HUES64 (cell line): ENCODE measurements around the gene GRB10.

Experiments used
- H3K27ac ChIP-seq: 2 replicates; pipeline ENCODE4 v1.7.0; 2013; ENCODE audit warnings: low read depth, low read length, inconsistent platforms
- H3K27me3 ChIP-seq: 2 replicates; pipeline ENCODE4 v1.6.1; 2013; ENCODE audit warnings: mild to moderate bottlenecking, low read length; ENCODE audit not compliant: insufficient read depth
- H3K36me3 ChIP-seq: 2 replicates; pipeline ENCODE4 v1.6.1; 2013; ENCODE audit warnings: mild to moderate bottlenecking, low read length; ENCODE audit not compliant: insufficient read depth
- H3K4me1 ChIP-seq: 2 replicates; pipeline ENCODE4 v1.6.1; 2013; ENCODE audit warnings: mild to moderate bottlenecking, low read length, moderate library complexity; ENCODE audit not compliant: insufficient read depth
- H3K4me3 ChIP-seq: 2 replicates; pipeline ENCODE4 v1.5.1; 2013; ENCODE audit warnings: mild to moderate bottlenecking, low read length, moderate library complexity
- H3K9ac ChIP-seq: 2 replicates; pipeline ENCODE4 v1.6.1; 2013; ENCODE audit warnings: mild to moderate bottlenecking, low read depth, low read length
- H3K9me3 ChIP-seq: 2 replicates; pipeline ENCODE4 v1.6.1; 2013; ENCODE audit warnings: low read depth, low read length; ENCODE audit not compliant: insufficient read depth
- WGBS: fragments of 150-250, 120-280 bp; methylation state at CpG from one replicate; pipeline ENCODE4 v1.1.7; 2013; ENCODE audit warnings: missing lambda C conversion rate; 5-methylcytosine and 5-hydroxymethylcytosine counted together

GRB10 gene

DNA sequence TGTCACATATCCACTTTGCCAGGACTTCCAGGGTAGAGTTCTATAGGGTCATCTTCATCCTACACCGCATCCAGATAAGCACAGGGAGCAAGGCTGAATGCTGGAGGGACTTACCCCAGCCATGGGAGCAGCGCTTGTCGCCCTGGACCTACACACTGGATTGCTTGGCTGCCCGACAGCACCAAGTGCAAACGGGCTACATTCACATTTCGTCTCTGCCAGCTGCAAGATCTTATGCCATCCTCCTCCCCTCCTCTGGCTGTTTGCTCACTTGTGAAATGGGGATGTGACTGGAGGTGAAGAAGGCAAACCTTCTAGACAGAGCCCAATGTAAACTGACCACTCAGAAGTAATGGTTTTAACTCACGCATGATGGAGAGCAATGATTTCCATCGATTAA lies 218.5 kb downstream of the GRB10 start:
- no peak overlapping the region for H3K9ac ChIP-seq
- 92% methylated on average over 8 of the region's 8 CpGs for WGBS
- no peak overlapping the region for H3K27ac ChIP-seq
- H3K36me3 ChIP-seq, result no peaks in the 10 kb centered on the region
- no peaks in the 10 kb centered on the region for H3K27me3 ChIP-seq
- no peaks in the 10 kb centered on the region for H3K4me1 ChIP-seq
- H3K9me3 ChIP-seq, result no peaks in the 10 kb centered on the region
- H3K4me3 ChIP-seq, result no peak overlapping the region

DNA sequence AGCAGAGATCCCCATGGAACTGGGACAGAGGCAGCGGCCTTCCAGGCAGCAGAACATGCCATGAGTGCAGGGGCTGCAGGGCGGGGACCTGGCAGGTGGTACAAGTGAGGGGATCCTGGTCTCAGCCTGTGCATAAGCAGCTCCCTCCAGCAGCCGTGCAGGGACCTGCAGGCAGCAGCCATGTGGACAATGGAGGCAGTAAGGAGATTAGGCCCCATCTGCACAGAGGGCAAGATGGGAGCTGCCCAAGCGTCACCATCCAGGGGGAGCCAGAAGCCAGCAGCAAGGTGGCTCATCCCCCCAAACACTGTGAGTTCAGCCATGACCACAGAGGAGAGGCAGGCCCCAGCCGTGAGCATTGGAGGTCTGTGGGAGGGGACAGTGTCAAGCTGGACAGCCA lies 220.6 kb downstream of the GRB10 start:
- Histone ChIP-seq H3K9me3 (no peaks in the 10 kb centered on the region), H3K4me3 (no peak overlapping the region), H3K9ac (no peak overlapping the region), H3K27me3 (no peaks in the 10 kb centered on the region), H3K4me1 (no peaks in the 10 kb centered on the region), H3K27ac (no peak overlapping the region), H3K36me3 (no peaks in the 10 kb centered on the region)
- WGBS, result 83% methylated on average over 5 of the region's 5 CpGs

DNA sequence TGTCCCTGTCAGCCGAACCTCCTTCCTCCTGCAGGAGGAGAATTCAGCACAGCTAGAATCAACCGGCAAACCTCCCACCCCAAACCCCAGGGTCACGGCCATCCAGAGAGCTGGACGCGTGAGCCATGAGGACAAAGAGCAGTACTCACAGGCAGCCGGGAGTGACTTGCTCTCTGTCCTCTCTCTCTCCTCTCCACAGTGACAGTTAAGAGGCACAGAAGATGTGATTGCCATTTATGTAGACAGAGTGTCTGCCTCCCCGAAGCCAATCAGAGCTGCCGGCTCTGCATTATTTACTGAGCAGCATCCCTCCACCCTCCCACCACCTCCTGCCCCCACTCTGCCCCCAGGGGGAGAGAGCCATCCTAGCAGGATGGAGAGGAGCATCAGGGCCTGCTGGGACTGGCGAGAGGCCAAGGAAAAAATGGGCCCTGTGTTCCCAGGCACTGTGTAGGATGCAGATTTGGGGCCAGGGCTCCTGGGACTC lies 221.8 kb downstream of the GRB10 start:
- no peaks in the 10 kb centered on the region for H3K36me3 ChIP-seq
- no peaks in the 10 kb centered on the region for H3K9me3 ChIP-seq
- H3K27ac ChIP-seq, result no peak overlapping the region
- no peaks in the 10 kb centered on the region for H3K4me1 ChIP-seq
- H3K9ac ChIP-seq, result no peak overlapping the region
- H3K27me3 ChIP-seq, result no peaks in the 10 kb centered on the region
- H3K4me3 ChIP-seq, result no peak overlapping the region
- 74% methylated on average over 9 of the region's 9 CpGs for WGBS

DNA sequence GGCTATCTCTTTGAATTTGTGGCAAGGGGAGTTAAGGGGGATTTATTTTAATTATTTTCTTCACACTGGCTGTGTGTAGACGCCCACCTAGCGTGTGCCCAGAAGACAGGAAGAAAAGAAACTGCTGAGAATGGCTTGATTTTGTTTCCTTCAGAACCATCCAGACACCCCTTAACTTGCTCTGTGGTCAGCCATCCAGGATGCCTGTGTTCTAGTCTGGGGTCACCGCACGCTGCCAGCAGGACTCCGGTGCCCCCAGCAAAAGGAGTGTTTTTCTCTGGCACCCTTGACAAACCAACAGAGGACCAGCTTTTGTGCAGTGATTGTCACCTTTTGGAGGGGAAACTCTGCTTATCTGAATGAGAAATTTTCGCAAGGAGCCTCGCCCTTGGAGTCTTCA lies 222.8 kb downstream of the GRB10 start:
- no peaks in the 10 kb centered on the region for H3K27me3 ChIP-seq
- H3K9me3 ChIP-seq, result no peaks in the 10 kb centered on the region
- no peak overlapping the region for H3K4me3 ChIP-seq
- no peak overlapping the region for H3K9ac ChIP-seq
- H3K27ac ChIP-seq, result no peak overlapping the region
- H3K36me3 ChIP-seq, result no peaks in the 10 kb centered on the region
- H3K4me1 ChIP-seq, result no peaks in the 10 kb centered on the region
- WGBS, result 96% methylated on average over 7 of the region's 7 CpGs

DNA sequence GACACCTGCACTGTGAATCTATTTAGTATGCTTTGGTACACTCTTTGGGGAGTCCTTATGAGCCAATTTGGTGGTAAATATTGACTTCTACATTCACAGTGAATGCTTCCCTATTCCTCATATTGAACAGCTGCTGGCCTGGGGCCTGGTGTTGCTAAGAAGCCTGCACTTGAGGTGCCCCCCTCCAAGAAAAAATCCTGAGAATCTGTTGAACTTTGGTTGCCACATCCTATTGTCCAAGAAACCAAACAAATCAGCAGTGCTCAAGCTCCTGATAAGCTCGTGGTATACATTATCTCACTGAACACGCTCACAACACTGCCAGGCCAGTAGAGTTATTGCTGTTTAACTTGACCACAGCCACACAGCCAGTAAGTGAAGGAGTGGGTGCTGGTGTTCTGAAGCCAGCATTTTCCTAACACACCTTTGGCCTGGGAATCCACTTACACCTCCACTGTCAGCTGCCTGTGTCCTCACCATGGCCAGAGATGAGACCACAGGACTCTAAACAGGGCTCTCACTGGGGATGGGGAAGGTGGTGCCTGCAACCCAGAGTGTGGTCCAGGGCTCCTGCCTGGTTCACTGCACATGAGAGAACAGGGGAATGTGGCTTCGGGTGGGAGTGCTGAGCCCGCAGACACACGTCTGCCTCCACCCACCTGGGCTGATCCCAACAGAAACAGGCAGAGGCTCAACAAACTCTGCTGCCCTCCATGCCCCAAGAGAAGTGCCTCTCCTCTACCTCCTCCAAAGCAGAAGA lies 224.2 kb downstream of the GRB10 start:
- WGBS, result 90% methylated on average over 5 of the region's 5 CpGs
- H3K4me3 ChIP-seq, result no peak overlapping the region
- no peaks in the 10 kb centered on the region for H3K27me3 ChIP-seq
- no peaks in the 10 kb centered on the region for H3K4me1 ChIP-seq
- no peak overlapping the region for H3K27ac ChIP-seq
- no peak overlapping the region for H3K9ac ChIP-seq
- H3K36me3 ChIP-seq, result no peaks in the 10 kb centered on the region
- H3K9me3 ChIP-seq, result no peaks in the 10 kb centered on the region

DNA sequence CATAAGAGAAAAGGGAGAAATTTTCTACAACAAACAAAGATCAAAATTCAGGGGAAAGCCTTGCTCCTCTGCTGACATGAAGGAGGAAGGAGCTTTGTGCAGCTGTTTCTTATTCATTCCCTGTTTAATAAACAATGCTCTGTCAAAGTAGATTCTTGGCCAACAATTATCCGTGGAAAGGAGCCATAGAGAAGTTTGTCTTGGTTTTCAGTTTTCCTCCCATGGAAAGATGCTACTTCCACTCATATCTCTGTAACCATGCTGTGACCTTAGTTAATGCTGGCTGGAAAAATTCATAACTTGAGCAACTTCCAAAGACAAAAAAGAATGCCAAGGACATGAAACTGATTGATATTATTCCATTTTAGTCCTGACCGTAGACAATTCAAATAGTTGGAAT lies 225.6 kb downstream of the GRB10 start:
- Histone ChIP-seq H3K27me3 (no peaks in the 10 kb centered on the region), H3K9me3 (no peaks in the 10 kb centered on the region), H3K27ac (no peak overlapping the region), H3K4me3 (no peak overlapping the region), H3K9ac (no peak overlapping the region), H3K4me1 (no peaks in the 10 kb centered on the region), H3K36me3 (no peaks in the 10 kb centered on the region)
- WGBS, result 94% methylated on average over 2 of the region's 2 CpGs

DNA sequence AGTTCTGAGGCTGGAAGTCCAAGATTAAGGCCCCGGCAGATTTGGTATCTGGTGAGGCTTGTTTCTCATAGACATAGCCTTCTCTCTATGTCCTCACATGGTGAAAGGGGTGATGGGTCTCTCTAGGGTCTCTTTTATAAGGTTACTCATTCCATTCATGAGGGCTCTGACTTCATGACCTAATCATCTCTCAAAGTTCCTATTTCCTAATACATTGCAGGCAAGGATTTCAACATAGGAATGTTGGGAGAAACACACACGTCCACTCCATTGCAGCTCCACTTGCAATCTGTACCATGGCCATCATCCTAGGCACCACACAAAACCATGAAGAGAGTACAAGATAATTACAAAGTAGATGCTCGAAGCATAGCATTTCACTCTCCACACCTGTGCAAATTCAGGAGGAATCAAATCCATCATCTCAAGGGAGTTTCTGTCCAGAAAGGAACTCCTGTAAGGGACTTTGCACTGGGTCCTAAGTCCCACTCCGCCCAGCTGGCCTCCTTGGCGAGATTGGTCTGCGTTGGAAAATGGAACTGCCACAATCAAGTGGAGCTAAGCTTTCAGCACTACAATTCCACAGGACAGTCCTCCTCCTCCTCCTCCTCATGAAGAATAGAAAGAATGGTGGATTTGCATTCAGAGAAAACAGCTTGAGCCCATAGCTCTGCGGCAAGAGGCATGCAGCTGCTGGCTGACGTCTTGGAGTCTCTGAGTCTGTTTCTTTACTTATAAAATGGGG lies 226.3 kb downstream of the GRB10 start:
- no peak overlapping the region for H3K4me3 ChIP-seq
- no peak overlapping the region for H3K27ac ChIP-seq
- no peaks in the 10 kb centered on the region for H3K4me1 ChIP-seq
- no peaks in the 10 kb centered on the region for H3K27me3 ChIP-seq
- H3K36me3 ChIP-seq, result no peaks in the 10 kb centered on the region
- 78% methylated on average over 8 of the region's 8 CpGs for WGBS
- H3K9ac ChIP-seq, result no peak overlapping the region
- no peaks in the 10 kb centered on the region for H3K9me3 ChIP-seq

DNA sequence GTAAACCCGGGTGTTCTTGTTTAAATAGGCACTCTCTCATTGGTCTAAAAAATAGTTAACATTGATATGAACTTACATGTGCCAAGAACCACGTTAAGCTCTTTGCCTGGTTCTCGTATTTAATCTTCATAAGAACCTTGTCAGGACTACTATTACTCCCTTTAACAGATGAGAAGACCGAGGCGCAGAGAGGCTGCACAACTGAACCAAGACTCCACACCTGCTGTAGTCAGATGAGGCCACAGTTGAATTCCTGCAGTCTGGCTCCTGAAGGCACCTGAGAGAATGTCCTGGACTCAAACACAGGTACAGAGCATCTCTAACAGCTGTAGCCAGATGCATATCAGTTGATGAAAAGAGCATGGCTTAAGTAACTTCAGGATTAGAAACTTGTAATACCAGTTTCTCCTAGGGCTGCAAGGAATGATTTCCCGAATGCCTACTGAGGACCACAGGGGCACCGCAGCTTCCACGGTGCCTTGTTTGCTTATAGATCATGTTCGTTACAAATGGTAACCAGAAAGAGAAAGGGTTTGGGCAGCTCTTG lies 227.0 kb downstream of the GRB10 start:
- WGBS, result 95% methylated on average over 9 of the region's 9 CpGs
- H3K27me3 ChIP-seq, result no peaks in the 10 kb centered on the region

DNA sequence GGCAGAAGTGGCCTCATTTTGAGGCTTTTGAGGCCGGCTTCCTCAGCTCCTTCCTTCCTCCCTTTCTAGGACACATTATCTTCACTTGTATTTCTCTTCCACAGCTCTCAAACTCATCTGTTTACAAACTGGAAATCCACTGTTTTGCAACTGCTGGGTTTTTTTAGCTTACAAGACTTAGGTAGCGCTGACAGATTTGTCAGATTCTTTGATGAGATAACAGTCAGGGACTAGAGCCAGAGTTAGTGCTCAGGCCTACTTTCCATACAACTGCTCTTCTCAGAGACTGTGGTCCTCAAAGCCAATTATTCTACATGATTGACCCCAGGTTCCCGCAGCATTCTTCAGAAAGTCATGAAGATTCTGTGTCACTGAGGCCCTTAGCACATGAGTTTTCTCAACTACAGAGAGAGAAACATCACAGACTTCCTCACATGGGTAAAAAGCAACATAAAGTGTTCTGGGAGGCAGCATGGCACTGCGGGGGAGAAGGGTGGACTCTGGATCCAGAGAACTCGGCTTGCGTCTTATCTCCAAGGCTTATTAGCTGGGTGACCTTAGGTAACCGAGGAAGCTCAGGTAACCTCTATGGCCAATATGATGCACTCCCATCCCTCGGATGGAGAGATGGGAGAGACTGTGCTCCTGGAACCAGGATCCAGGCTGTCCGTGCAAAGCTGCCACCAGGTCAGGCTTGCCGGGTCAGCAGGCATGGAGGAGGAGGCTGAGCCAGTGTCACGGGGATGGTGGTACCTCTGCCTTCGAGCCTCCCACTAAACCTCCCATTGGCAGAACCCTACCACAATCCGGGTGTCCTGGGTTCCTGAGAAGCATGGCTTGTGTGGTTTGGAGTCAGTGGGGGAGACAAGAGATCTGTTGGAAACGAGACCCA lies 228.0 kb downstream of the GRB10 start:
- Histone ChIP-seq H3K9me3 (no peaks in the 10 kb centered on the region), H3K27me3 (no peaks in the 10 kb centered on the region), H3K9ac (no peak overlapping the region), H3K4me3 (no peak overlapping the region), H3K36me3 (no peaks in the 10 kb centered on the region), H3K4me1 (no peaks in the 10 kb centered on the region), H3K27ac (no peak overlapping the region)
- WGBS, result 91% methylated on average over 13 of the region's 14 CpGs

More for the DNA sequence above, 227.0 kb downstream of the GRB10 start:
- H3K9ac ChIP-seq, result no peak overlapping the region
- no peak overlapping the region for H3K4me3 ChIP-seq
- no peaks in the 10 kb centered on the region for H3K9me3 ChIP-seq
- H3K4me1 ChIP-seq, result no peaks in the 10 kb centered on the region
- no peaks in the 10 kb centered on the region for H3K36me3 ChIP-seq
- H3K27ac ChIP-seq, result no peak overlapping the region

DNA sequence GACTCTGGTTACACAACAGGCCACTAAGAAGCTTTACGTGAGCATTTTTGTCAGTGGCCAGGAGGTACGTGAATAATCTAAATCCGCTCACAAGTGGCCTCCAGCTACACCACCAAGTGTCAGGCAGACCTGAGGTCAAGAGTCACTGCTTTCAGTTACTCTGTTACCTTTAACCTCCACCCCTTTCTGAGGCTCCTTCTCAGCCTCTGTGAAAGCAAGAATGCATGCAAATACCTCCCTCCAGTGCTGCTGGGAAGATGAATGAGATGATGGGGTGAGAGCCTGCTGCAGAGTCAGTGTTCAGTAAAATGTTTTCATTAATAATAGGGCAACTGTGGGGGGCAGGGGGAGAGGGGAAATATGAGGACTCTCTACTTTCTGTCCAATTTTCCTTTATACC lies 228.7 kb downstream of the GRB10 start:
- Histone ChIP-seq H3K27me3 (no peaks in the 10 kb centered on the region), H3K9ac (no peak overlapping the region), H3K9me3 (no peaks in the 10 kb centered on the region), H3K36me3 (no peaks in the 10 kb centered on the region), H3K4me1 (no peaks in the 10 kb centered on the region), H3K27ac (no peak overlapping the region), H3K4me3 (no peak overlapping the region)
- whole genome bisulfite sequencing, result 58% methylated on average over 3 of the region's 3 CpGs

DNA sequence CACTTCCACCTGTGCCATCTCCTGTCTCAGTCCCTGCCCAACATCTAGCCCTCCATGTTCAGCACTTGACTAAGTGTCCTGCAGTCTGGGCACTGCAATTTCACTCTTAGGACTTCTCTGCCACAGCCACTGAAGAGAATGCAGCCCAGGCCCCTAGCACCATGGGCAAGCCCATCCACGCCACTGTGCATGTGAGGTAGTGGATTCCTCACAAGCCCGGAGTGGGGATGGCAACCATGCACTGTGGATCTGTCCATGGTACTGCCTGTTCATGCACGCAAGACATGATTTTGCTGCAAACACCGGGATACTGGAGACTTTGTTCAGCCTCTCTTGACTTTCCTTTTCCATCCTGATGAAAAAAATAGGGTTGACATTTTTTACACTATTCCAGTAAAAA lies 229.8 kb downstream of the GRB10 start:
- no peaks in the 10 kb centered on the region for H3K4me1 ChIP-seq
- no peaks in the 10 kb centered on the region for H3K27me3 ChIP-seq
- H3K9ac ChIP-seq, result no peak overlapping the region
- no peaks in the 10 kb centered on the region for H3K36me3 ChIP-seq
- H3K9me3 ChIP-seq, result no peaks in the 10 kb centered on the region
- WGBS, result 75% methylated on average over 4 of the region's 4 CpGs
- H3K27ac ChIP-seq, result no peak overlapping the region
- no peak overlapping the region for H3K4me3 ChIP-seq
